GM12878 (cell line): ENCODE results near the gene TXN2. TPM values are rescaled to one million over a fixed set of nuclear protein-coding genes. Genes with fewer than 3 reads are reported as not detected.

Source experiments
- ATAC-seq: fragments of 200-7000 bp; cut with Tn5 transposase; 3 replicates; pipeline ENCODE4 v1.9.1; 2020; ENCODE audit warnings: mild to moderate bottlenecking, moderate library complexity
- BruUV-seq: library from RNA; stranded (reverse); fragments of 400-500 nt; replicated peaks from 2 replicates; lab custom pipeline; 2021; lab: Mats Ljungman, UMichigan
- CTCF ChIA-PET: fragments of 300-600 bp; sonication (Branson Sonifier 250); formaldehyde crosslinking; extraction: SDS; loops from one replicate; lab custom pipeline; 2021; ENCODE audit warnings: inconsistent platforms; lab: Yijun Ruan, JAX
- POLR2A ChIA-PET: fragments of 350-600 bp; formaldehyde crosslinking; extraction: SDS; loops from one replicate; lab custom pipeline; 2021; ENCODE audit warnings: inconsistent platforms; lab: Charles Lee
- RAD21 ChIA-PET: fragments of 300-600 bp; sonication (Branson Sonifier 250); formaldehyde crosslinking; loops from one replicate; lab custom pipeline; 2023; ENCODE audit warnings: antibody characterized with exemption; ENCODE audit not compliant: unreplicated experiment; lab: Charles Lee
- SMC1A ChIA-PET: fragments of 300-600 bp; sonication (Branson Sonifier 250); formaldehyde crosslinking; loops from one replicate; lab custom pipeline; 2023; ENCODE audit not compliant: unreplicated experiment, uncharacterized antibody; lab: Charles Lee
- DNase-seq: peaks from one replicate; pipeline ENCODE4 v3.0.0-alpha.2; 2011; ENCODE audit warnings: low read depth, low spot score
- FAIRE-seq: peaks from 3 replicates; lab custom pipeline; 2011; peaks lifted over from hg19 to GRCh38; lab: Jason Lieb, UNC
- H2AFZ ChIP-seq: 2 replicates; pipeline ENCODE4 v1.6.0; 2011; ENCODE audit warnings: low read depth, low read length, control low read depth; ENCODE audit not compliant: control insufficient read depth
- H3K27ac ChIP-seq: 2 replicates; pipeline ENCODE4 v1.5.1; 2011; ENCODE audit warnings: control low read depth; ENCODE audit not compliant: control insufficient read depth, insufficient read depth
- H3K27me3 ChIP-seq, 2 experiments: replicated peaks in 1 of 2; 2 replicates each; pipeline versions ENCODE4 v1.6.0 to v1.6.1; 2011; ENCODE audit warnings: low read length in 1 of 2; ENCODE audit not compliant: control insufficient read depth in 2 of 2, insufficient read depth in 2 of 2
- H3K36me3 ChIP-seq, 2 experiments: 2 replicates each; pipeline ENCODE4 v1.5.1; 2011; ENCODE audit warnings: low read length in 1 of 2; ENCODE audit not compliant: control insufficient read depth in 2 of 2, insufficient read depth in 2 of 2
- H3K4me1 ChIP-seq: 2 replicates; pipeline ENCODE4 v1.6.1; 2011; ENCODE audit warnings: mild to moderate bottlenecking, low read length, moderate library complexity, mixed read lengths; ENCODE audit not compliant: control insufficient read depth, insufficient read depth
- H3K4me2 ChIP-seq: 2 replicates; pipeline ENCODE4 v1.6.0; 2011; ENCODE audit warnings: control low read depth; ENCODE audit not compliant: control insufficient read depth, insufficient read depth
- H3K4me3 ChIP-seq: fragments of 200-600 bp; sonication (generic); 2 replicates; pipeline ENCODE4 v1.5.1; 2016
- H3K79me2 ChIP-seq: 2 replicates; pipeline ENCODE4 v1.6.0; 2011; ENCODE audit warnings: low read length; ENCODE audit not compliant: control insufficient read depth, insufficient read depth
- H3K9ac ChIP-seq: 2 replicates; pipeline ENCODE4 v1.8.0; 2011; ENCODE audit warnings: low read length, control low read depth, mixed read lengths; ENCODE audit not compliant: control insufficient read depth, insufficient read depth
- H3K9me3 ChIP-seq: replicated peaks from 3 replicates; pipeline ENCODE4 v1.5.1; 2011; ENCODE audit warnings: mild to moderate bottlenecking, low read length; ENCODE audit not compliant: control insufficient read depth, insufficient read depth
- H4K20me1 ChIP-seq: 2 replicates; pipeline ENCODE4 v1.6.0; 2011; ENCODE audit not compliant: control insufficient read depth, insufficient read depth
- E4F1 ChIP-seq: fragments of 450-650 bp; IDR thresholded peaks from 2 replicates; pipeline ENCODE4 v1.6.1; 2018; ENCODE audit warnings: borderline replicate concordance, mild to moderate bottlenecking; ENCODE audit not compliant: partially characterized antibody
- ESRRA ChIP-seq: IDR thresholded peaks from 2 replicates; pipeline ENCODE4 v1.6.1; 2012; ENCODE audit warnings: mild to moderate bottlenecking, low read length, improper control_type of control experiment
- HCFC1 ChIP-seq: fragments of 150-350 bp; IDR thresholded peaks from 2 replicates; pipeline ENCODE4 v1.6.1; 2014; ENCODE audit warnings: low read length
- NBN ChIP-seq: fragments of 450-650 bp; IDR thresholded peaks from 2 replicates; pipeline ENCODE4 v1.6.1; 2016
- NFYB ChIP-seq: IDR thresholded peaks from 2 replicates; pipeline ENCODE4 v1.6.1; 2011; ENCODE audit warnings: low read depth, mild to moderate bottlenecking, low read length, improper control_type of control experiment, moderate library complexity; ENCODE audit not compliant: insufficient read depth
- PAX5 ChIP-seq: IDR thresholded peaks from 2 replicates; pipeline ENCODE4 v1.6.1; 2011; ENCODE audit warnings: low read depth, low read length, borderline replicate concordance
- RELA ChIP-seq: fragments of 450-650 bp; IDR thresholded peaks from 2 replicates; pipeline ENCODE4 v1.8.0; 2014; ENCODE audit warnings: borderline replicate concordance; ENCODE audit not compliant: partially characterized antibody
- ZNF217 ChIP-seq: fragments of 450-650 bp; IDR thresholded peaks from 2 replicates; pipeline ENCODE4 v1.6.1; 2017; ENCODE audit warnings: antibody characterized with exemption, mild to moderate bottlenecking
- WGBS: methylation state at CpG from one replicate; pipeline ENCODE4 v1.1.6; 2016; ENCODE audit warnings: low lambda C conversion rate; ENCODE audit not compliant: insufficient replicate concordance, insufficient coverage; ENCODE audit errors: missing lambda C conversion rate; 5-methylcytosine and 5-hydroxymethylcytosine counted together
- in situ Hi-C: fragments of 300-500 bp; cut with MboI; formaldehyde crosslinking; loops from 9 replicates; pipeline ENCODE4 v1.14.3; 2018; ENCODE audit warnings: mixed read lengths
- intact Hi-C: fragments of 100-400 bp; cut with micrococcal nuclease; formaldehyde crosslinking; loops from one replicate; pipeline ENCODE4 v1.14.2; 2022; ENCODE audit not compliant: unreplicated experiment
- polyA plus RNA-seq, 11 experiments: library from polyadenylated mRNA; depleted of rRNA in 4 of 11; unstranded in 6 of 11; stranded (reverse) in 5 of 11; fragments of >200 nt; fragmentation: Nextera tagmentation in 4 of 11; fragmentation: Illumina TruSeq in 1 of 11; extraction: Ambion mirVana in 4 of 11; extraction: Trizol in 1 of 11; gene quantifications; 1 replicate in 1 of 11; 2 replicates in 10 of 11; pipeline versions ENCODE4 v1.2.1 to v1.2.3, GENCODE V29; 2011 to 2016; ENCODE audit warnings: inconsistent platforms in 2 of 11, missing spikeins in 2 of 11, low read depth in 1 of 11
- total RNA-seq, 4 experiments: library from RNA; depleted of rRNA in 3 of 4; stranded (reverse); fragments of >200 nt in 3 of 4; fragmentation: Illumina TruSeq in 1 of 4; extraction: Trizol in 1 of 4; gene quantifications; 2 replicates each; pipeline versions ENCODE4 v1.2.1 to v1.2.3, GENCODE V29; 2013 to 2021
- TF ChIP-seq, protein P1 (sequence below): IDR thresholded peaks from 2 replicates; pipeline ENCODE4 v1.6.1; 2012; ENCODE audit warnings: improper control_type of control experiment, low read depth, low read length; ENCODE audit not compliant: insufficient replicate concordance
- TF ChIP-seq, protein P2 (sequence below): fragments of 450-650 bp; IDR thresholded peaks from 2 replicates; pipeline ENCODE4 v1.6.1; 2017; ENCODE audit warnings: mild to moderate bottlenecking, moderate library complexity

Gene TXN2
- total and polyA plus RNA-seq, 10 of the 15 experiments (the other 5 are each of a cell fraction or from before 2014, with no cell fraction given), result 70.2 to 350 (median 183) TPM

DNA sequence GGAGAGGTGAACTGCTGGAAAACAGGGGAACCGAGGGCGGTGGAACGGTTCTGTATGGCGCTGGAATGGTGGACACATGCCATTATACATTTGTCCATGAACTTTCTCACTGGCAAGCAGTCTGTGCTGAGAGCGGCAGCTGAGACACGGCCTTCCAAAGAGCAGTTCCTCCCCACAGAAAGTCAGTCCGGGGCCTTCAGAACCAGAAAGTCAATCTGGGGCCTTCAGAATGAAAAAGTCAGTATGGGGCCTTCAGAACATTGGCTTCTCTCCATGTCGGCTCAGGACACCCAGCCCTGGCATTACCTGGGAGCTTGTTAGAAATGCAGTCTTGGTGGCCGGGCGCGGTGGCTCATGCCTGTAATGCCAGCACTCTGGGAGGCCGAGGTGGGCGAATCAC lies 8.8 kb downstream of the TXN2 start (continued):
- TF ChIP-seq NBN, result no peak
- TF ChIP-seq HCFC1, result no peak
- no peak for TF ChIP-seq NFYB
- TF ChIP-seq E4F1, result no peak

DNA sequence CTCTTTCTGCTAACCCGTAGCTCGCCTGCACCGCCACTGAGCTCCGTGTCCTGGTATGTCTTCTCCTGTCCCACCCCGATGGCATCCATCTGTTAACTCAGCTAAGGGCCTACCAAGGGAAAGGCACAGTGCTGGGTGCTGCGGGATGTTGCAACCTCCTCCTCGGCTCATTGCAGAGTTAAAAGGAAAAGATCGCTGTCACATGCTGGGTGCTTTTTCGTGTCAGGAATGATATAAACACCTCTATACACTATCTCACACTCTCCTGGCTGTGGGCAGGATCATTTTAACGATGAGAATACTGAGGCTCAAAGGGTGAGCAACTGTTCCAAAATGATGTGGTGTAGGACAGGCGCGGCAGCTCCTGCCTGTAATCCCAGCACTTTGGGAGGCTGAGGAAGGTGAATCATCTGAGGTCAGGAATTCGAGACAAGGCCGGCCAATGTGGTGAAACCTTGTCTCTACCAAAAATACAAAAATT lies 10.1 kb downstream of the TXN2 start:
- no peak for FAIRE-seq

More for the DNA sequence above, 10.1 kb downstream of the TXN2 start:
- BruUV-seq, result no TSS peak
- DNase-seq (no peak), ATAC-seq (no peak)
- TF ChIP-seq PAX5 (no peak), RELA (no peak), ESRRA (no peak), ZNF217 (no peak)
- TF ChIP-seq, protein P1, sequence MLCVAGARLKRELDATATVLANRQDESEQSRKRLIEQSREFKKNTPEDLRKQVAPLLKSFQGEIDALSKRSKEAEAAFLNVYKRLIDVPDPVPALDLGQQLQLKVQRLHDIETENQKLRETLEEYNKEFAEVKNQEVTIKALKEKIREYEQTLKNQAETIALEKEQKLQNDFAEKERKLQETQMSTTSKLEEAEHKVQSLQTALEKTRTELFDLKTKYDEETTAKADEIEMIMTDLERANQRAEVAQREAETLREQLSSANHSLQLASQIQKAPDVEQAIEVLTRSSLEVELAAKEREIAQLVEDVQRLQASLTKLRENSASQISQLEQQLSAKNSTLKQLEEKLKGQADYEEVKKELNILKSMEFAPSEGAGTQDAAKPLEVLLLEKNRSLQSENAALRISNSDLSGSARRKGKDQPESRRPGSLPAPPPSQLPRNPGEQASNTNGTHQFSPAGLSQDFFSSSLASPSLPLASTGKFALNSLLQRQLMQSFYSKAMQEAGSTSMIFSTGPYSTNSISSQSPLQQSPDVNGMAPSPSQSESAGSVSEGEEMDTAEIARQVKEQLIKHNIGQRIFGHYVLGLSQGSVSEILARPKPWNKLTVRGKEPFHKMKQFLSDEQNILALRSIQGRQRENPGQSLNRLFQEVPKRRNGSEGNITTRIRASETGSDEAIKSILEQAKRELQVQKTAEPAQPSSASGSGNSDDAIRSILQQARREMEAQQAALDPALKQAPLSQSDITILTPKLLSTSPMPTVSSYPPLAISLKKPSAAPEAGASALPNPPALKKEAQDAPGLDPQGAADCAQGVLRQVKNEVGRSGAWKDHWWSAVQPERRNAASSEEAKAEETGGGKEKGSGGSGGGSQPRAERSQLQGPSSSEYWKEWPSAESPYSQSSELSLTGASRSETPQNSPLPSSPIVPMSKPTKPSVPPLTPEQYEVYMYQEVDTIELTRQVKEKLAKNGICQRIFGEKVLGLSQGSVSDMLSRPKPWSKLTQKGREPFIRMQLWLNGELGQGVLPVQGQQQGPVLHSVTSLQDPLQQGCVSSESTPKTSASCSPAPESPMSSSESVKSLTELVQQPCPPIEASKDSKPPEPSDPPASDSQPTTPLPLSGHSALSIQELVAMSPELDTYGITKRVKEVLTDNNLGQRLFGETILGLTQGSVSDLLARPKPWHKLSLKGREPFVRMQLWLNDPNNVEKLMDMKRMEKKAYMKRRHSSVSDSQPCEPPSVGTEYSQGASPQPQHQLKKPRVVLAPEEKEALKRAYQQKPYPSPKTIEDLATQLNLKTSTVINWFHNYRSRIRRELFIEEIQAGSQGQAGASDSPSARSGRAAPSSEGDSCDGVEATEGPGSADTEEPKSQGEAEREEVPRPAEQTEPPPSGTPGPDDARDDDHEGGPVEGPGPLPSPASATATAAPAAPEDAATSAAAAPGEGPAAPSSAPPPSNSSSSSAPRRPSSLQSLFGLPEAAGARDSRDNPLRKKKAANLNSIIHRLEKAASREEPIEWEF, result no peak
- TF ChIP-seq, protein P2, sequence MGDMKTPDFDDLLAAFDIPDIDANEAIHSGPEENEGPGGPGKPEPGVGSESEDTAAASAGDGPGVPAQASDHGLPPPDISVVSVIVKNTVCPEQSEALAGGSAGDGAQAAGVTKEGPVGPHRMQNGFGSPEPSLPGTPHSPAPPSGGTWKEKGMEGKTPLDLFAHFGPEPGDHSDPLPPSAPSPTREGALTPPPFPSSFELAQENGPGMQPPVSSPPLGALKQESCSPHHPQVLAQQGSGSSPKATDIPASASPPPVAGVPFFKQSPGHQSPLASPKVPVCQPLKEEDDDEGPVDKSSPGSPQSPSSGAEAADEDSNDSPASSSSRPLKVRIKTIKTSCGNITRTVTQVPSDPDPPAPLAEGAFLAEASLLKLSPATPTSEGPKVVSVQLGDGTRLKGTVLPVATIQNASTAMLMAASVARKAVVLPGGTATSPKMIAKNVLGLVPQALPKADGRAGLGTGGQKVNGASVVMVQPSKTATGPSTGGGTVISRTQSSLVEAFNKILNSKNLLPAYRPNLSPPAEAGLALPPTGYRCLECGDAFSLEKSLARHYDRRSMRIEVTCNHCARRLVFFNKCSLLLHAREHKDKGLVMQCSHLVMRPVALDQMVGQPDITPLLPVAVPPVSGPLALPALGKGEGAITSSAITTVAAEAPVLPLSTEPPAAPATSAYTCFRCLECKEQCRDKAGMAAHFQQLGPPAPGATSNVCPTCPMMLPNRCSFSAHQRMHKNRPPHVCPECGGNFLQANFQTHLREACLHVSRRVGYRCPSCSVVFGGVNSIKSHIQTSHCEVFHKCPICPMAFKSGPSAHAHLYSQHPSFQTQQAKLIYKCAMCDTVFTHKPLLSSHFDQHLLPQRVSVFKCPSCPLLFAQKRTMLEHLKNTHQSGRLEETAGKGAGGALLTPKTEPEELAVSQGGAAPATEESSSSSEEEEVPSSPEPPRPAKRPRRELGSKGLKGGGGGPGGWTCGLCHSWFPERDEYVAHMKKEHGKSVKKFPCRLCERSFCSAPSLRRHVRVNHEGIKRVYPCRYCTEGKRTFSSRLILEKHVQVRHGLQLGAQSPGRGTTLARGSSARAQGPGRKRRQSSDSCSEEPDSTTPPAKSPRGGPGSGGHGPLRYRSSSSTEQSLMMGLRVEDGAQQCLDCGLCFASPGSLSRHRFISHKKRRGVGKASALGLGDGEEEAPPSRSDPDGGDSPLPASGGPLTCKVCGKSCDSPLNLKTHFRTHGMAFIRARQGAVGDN, result no peak
- Histone ChIP-seq H3K27me3 (no peaks in the 10 kb centered on the region), H3K79me2 (no peaks in the 10 kb centered on the region; the same call in 1 of the 2 replicates), H3K4me1 (peaks cover 4% of the 10 kb centered on the region), H3K36me3 (peaks cover 24 to 34% of the 10 kb centered on the region in 2 experiments), H2AFZ (no peak overlapping the region), H3K9me3 (no peaks in the 10 kb centered on the region), H3K4me2 (no peak overlapping the region), H4K20me1 (no peaks in the 10 kb centered on the region), H3K9ac (no peak overlapping the region), H3K4me3 (no peak overlapping the region), H3K27ac (no peak overlapping the region)
- POLR2A ChIA-PET, result interaction anchor here (0.6 to 1.5 kb wide), 2 partner anchors 52 to 83 kb away, joined by 4 to 5 read pairs; partner anchors contain the start of gene MYH9
- SMC1A ChIA-PET, result interaction anchor here (0.6 to 4.0 kb wide), 11 partner anchors 15 to 308 kb away, joined by 3 to 70 read pairs (median 4); no protein-coding TSS in a partner anchor
- RAD21 ChIA-PET, result interaction anchor here (1.2 to 4.7 kb wide), 10 partner anchors 10 to 277 kb away, joined by 3 to 107 read pairs (median 8); partner anchors contain the start of genes MYH9 and TXN2
- CTCF ChIA-PET, result interaction anchor here (0.8 to 8.5 kb wide), 33 partner anchors 10 to 276 kb away, joined by 3 to 125 read pairs (median 5); partner anchors contain the start of genes APOL2, FOXRED2 and TXN2
- intact Hi-C loops, result loop anchor here (5.0 kb wide), 1 partner anchor 84 kb away; the partner anchor contains the start of gene MYH9
- 93% methylated on average over 14 of the region's 14 CpGs for WGBS
- in situ Hi-C loops, result no loop called here
